ENCODE data around the gene PGAP3.
"Not testable (repeated sequence)": the region's sequence is repeated elsewhere in the genome, so short reads cannot be mapped to it uniquely, and the experiment has no call there.

The PGAP3 gene

DNA sequence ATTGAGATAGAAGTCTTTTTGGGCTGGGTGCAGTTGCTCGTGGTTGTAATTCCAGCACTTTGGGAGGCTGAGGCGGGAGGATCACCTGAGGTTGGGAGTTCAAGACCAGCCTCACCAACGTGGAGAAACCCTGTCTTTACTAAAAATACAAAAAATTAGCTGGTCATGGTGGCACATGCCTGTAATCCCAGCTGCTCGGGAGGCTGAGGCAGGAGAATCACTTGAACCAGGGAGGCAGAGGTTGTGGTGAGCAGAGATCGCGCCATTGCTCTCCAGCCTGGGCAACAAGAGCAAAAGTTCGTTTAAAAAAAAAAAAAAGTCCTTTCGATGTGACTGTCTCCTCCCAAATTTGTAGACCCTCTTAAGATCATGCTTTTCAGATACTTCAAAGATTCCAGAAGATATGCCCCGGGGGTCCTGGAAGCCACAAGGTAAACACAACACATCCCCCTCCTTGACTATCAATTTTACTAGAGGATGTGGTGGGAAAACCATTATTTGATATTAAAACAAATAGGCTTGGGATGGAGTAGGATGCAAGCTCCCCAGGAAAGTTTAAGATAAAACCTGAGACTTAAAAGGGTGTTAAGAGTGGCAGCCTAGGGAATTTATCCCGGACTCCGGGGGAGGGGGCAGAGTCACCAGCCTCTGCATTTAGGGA, 11.4 kb upstream of the PGAP3 start:
- not testable (repeated sequence) for DNase-seq (ENCODE audit: extremely low read depth in 1 of 2, low read depth in 1 of 2)

DNA sequence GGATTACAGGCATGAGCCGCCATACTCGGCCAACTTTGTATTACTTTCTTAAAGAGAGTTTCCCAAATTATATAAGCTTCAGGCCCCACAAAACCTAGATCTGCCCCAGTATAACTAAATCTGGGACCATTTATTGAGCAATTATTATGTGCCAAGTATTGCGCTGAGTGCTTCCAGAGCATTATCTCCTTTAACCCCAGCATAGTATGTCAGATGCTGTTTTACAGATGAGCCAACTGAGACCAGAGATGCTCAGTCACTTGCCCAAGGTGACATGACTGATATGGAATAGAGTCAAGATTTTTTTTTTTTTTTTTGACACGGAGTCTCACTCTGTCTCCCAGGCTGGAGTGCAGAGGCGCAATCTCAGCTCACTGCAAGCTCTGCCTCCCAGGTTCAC, 10.1 kb upstream of the PGAP3 start:
- DNase-seq (ENCODE audit: extremely low read depth in 1 of 2, low read depth in 1 of 2) = no peak

DNA sequence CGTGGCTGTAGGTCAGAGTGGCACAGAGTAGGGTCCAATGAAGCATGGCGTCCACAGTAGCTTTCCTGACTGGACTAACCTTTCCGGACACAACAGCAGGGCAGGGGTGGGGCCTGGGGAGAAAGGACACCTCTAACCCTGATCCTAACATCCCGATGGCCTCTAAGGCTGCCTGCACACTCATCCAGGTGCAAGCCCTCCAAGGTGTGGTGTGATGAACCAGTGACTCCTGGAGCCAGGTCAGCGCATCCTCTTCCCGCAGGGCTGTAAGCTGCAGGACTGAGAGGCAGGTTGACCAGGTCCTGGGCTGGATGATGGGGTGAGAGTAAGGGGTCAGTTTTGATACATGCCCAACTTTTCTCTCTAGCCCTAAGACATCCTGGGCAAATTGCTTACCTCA, 8.9 kb upstream of the PGAP3 start:
- no peak for DNase-seq (ENCODE audit: extremely low read depth in 1 of 2, low read depth in 1 of 2)

DNA sequence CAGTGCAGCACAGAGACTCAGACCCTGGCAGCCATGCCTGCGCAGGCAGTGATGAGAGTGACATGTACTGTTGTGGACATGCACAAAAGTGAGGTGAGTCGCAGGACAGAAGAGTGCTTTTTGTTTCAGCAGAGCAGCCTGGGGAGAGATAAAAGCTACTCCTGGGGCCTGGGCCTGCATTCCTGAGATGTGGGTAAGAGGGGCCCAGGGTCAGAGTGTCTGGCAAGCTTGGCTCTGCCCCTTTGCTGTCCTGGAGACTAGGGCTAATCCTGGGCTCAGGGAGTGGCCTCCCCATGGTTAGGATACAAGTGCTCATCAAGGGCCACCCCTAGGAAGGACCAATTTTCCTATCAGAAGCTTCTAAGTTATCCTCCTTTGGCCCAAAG, 7.2 kb upstream of the PGAP3 start:
- DNase-seq (ENCODE audit: extremely low read depth in 1 of 2, low read depth in 1 of 2) = no peak

DNA sequence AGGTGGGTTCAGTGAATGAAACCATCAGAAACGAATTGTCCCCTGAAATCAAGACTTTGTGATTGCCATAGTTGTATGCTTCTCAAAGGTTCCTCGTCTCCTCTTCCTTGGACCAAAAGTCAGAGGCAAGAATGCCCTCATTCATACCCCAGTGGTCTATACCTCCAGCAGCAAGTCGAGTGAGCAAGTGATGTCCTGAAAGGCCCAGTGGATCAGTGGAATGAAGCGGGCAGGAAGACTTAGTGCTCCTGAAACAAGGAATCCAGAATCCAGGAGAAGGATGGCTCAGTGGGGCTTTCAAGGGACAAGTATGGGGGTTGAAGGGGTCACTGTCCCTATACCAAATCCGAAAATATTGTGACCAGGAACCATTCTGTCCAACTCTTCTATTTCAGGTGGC, 6.7 kb upstream of the PGAP3 start:
- DNase-seq (ENCODE audit: extremely low read depth in 1 of 2, low read depth in 1 of 2) = no peak

DNA sequence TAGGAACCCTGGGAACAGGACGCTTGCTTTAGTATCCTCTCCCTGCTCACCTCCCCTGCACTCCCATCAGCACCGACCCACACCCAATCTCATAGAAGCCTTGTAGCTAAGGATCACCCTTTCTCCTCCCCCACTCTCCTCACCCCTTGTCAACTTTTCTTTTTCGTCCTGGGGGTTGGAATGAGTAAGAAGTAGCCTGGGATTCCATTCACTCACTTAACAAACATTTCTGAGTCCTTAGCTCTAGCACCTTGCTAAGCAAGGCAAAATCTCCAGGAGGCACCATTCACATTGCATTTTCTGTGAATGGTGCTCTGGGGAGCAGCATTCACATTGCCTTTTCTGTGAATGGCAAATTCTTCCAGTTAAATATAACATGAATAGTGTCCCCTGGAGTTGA, 1.1 kb upstream of the PGAP3 start:
- no peak for DNase-seq (ENCODE audit: extremely low read depth in 1 of 2, low read depth in 1 of 2)

GRCh38 chr17:39688475-39688835, 598 bp upstream of the PGAP3 start:
- no peak for DNase-seq (ENCODE audit: extremely low read depth in 1 of 2, low read depth in 1 of 2)

DNA sequence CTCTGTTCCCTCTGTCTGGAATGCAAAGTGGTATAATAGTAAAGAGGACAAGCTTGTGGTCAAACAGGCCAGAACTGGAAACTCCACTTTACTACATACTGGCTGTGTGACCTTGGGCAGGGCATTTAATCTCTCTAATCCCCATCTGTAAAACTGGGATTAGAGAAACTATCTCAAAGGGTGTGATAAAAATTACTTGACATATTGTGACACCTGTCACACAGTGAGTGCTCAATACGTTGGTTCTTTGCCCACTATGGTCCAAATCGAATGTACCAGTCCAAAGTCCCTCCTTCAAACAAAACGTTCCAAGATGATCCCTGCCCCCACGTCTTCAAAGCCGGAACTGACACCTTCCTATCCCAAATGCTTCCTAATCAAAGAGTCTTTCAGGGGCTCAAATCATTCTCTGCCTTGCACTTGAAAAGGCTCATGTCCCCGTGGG, 734 bp downstream of the PGAP3 start:
- DNase-seq (ENCODE audit: extremely low read depth in 1 of 2, low read depth in 1 of 2) = no peak

DNA sequence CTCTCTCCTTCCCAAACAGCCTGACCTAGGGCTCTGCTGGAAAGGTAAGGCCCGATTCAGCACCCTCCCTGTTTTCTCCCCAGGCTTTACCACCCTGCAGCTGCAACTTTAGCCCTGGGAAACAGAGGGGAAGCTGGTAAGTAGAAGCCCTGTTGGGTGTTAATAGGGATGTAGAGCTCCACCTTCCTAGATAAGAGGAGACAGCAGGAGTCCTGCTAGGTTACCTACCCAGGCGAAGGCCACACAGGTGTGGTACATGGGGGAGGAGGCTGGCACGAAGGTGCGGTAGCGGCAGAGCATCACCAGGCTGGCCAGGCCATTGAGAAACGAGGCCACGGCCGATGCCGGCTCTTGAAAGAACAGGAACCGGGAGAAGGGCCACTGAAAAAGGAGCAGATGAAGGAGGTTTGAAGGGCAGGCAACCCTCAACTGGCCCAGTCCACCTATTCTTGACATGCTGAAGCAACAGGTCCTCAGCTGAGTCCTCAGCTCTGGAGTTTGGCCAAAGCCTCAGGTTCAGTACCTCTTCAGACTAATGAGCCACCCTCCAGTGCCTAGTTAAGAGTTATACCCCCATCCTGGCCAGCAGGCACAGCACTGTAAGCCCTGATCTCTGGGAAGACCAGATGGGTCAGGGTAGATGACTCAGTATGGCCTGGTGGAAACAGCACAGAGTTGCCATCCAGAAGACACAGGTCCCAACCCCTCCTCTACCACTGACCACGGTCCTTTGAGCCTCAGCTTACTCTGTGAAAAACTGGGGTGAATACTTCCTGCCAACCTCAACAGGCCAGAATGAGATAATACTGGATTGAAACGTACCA, 3.3 kb downstream of the PGAP3 start:
- no peak for DNase-seq (ENCODE audit: extremely low read depth in 1 of 2, low read depth in 1 of 2)

- DNase-seq (ENCODE audit: extremely low read depth in 1 of 2, low read depth in 1 of 2) = no peak
These were observed 4.4 kb downstream of the PGAP3 start for GRCh38 chr17:39683295-39683939.

DNA sequence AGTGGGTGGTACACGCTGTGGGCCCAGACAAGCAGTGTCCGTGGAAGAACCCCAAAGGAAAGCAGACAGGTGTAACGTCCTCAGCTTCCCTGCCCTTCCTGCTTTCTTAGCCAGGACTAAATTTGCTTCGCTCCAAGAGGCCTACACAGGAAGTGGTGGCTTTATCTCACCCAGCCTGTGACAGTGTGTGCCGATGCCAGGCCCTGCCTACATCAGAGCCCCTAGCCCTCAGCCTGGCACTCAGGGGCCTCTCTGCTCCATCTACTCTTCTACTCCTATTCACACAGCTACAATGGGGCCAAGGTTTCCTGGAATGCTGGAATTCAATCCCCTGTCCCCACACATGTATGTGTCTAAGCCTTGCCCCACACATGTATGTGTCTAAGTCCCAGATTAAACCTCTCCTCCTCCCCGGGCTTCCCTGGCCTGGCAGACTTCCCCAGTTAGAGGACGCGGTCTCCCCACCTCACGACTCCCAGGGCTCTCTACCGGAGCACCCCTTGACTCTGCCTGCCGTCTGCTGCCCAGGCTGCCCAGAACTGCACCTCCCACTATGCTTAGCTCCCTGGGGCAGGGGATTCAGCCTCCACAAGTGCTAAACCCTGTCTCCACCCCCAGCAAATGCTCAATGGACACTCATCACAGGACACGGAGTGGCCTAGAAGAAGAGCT, 8.2 kb downstream of the PGAP3 start:
- DNase-seq (ENCODE audit: extremely low read depth in 1 of 2, low read depth in 1 of 2) = no peak

DNA sequence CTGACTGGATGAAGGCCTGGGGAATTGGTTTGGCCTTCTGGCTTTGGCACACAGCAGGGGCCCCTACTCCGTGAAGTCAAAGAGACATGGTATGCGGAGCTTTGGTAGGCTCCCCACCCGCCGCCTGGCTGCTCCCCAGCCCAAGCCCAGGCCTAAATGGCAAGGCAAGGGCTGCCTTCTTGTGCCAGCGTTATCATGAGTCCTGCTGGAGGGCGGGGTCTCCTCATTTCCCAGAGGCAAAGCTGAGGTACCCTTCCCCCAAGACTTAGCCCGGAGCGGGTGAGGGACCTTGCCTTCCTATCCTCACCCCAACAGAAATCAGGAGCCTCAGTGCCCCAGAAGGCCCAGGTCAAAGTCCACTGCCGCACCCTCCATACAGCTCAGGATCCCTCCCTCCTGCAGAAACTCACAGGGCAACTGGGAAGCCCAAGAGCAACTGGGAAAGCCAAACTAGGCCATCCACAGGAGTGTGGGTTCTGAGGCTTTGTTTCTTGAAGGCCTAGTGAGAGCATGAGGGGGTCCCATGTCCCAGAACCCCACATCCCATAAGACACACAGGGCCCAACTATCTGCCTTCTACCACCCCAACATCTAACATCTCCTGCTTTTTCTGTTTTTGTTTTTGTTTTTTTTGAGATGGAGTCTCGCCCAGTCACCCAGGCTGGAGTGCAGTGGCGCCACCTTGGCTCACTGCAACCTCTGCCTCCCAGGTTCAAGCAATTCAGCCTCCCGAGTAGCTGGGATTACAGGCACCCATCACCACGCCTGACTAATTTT, 9.3 kb downstream of the PGAP3 start:
- no peak for DNase-seq (ENCODE audit: extremely low read depth in 1 of 2, low read depth in 1 of 2)

DNA sequence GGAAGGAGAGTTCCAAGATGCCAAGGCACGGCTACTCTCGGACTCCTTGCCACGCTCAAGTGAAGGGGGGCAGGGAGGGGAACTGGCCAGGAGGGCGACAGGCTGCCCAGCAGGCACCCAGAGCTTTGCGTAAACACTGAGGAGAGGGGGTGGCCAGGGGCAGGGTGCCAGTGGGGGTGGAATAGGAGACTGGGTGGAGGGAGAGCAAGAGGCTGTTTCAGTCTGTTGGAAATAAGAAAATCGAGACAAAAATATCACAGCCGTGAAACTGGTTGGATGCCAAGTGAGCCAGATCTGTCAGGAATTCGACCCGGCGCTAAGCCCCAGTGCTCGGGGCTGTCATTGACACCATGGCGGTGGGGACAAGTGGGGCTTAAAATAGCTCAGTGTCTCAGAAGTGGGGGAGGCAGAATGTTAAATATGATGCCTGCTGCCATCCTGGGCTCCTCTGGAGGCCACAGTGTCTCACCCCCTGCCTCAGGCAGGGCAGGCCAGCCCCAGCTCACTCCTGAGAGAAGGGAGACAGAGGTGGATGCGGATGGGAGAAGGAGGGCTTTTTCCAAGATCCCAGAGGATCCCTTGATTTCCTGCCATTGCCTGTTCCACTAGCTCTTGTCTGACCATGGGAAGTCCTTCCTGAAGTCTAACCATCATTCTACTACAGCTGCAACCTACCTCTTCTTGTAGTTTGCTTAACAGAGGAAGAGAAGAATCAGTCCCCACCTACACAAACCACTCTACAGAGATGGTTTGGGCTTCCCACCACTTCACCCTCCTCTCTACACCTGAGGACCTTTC, 10.1 kb downstream of the PGAP3 start:
- no peak for DNase-seq (ENCODE audit: extremely low read depth in 1 of 2, low read depth in 1 of 2)

GRCh38 chr17:39677072-39677471, 10.8 kb downstream of the PGAP3 start:
- no peak for DNase-seq (ENCODE audit: extremely low read depth in 1 of 2, low read depth in 1 of 2)

GRCh38 chr17:39676198-39676819, 11.5 kb downstream of the PGAP3 start:
- DNase-seq (ENCODE audit: extremely low read depth in 1 of 2, low read depth in 1 of 2) = no peak

DNA sequence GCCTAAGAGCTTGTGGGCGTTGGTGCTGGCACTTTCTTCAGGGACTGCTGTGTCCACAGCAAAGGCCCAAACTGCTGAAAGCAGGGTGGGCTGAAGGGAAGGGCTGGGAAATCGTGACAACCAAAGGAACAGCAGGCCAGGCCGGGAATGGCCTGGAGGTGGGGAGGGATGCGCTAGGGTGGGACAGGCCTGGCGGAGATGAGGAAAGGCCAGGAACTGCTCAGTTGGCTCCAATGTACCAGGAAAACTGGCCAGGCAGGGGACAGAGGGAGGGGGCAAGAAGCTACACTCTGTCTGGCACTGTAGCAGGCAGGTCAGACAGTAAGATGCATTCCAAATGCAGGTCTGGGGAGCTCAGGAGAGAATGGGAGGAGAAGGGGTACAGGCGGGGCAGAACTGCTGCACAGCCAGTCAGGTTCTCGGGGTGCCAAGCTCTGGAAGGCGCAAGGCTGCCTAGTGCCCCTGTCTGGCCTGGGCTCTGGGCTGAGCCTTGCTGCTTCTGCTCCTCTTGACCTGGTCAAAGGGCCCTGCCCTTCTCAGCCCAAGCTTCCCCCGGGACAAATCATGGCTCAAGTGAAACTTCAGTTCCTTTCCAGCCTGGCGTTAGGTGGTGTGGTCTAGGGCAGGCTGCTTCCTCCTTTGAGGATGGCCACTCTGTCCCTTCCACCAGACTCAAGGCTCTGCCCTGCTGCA, 12.3 kb downstream of the PGAP3 start:
- no peak for DNase-seq (ENCODE audit: extremely low read depth in 1 of 2, low read depth in 1 of 2)

DNA sequence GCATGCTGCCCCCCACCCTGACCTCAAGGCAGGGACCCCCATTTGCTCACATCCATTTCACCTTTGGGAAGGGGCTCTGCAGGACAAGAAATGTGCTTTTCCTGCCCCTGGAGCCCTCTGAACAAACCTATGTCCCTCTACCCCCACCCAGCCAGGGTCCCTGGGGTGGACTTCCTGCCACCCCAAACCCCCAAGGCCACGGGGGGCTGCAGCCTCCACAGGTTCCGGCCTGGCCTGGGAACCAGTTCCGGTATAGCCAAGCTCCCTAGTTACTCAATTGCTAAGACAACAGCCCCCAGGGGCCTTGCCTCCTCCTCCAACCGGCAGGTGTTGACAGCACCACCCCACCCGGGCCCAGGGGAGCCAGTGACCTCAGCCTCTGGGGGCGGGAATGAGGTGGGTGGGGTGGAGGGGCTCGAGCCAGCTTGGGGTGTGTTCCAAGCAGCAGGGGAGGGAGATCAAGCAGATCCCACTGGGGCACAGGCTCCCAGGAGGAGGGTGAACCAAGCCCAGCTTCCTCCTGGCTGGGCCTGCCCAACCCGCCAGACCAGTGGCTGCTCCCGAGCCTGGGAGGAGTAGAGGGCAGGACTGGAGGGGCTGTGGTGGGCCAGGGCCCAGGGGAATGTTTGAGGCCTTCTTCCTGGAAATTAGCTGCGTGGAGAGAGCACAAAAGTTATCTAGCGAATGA, 13.0 kb downstream of the PGAP3 start:
- no peak for DNase-seq (ENCODE audit: extremely low read depth in 1 of 2, low read depth in 1 of 2)

GRCh38 chr17:39674179-39674578, 13.7 kb downstream of the PGAP3 start:
- no peak for DNase-seq (ENCODE audit: extremely low read depth in 1 of 2, low read depth in 1 of 2)
